WTC11 (cell line): ENCODE data around the gene ZNRF2. TPM values are rescaled to one million over a fixed set of nuclear protein-coding genes. Genes with fewer than 3 reads are reported as not detected.

Experiments
- ATAC-seq: fragments of 200-7000 bp; cut with Tn5 transposase; 2 replicates; pipeline ENCODE4 v1.10.0; 2021; ENCODE audit warnings: mild to moderate bottlenecking, moderate library complexity
- CTCF ChIA-PET: fragments of 300-600 bp; sonication (Branson Sonifier 250); formaldehyde crosslinking; loops from one replicate; lab custom pipeline; 2021; ENCODE audit warnings: antibody characterized with exemption; lab: Charles Lee
- POLR2A ChIA-PET: fragments of 350-600 bp; sonication (Branson Sonifier 250); formaldehyde crosslinking; loops from one replicate; lab custom pipeline; 2021; ENCODE audit warnings: antibody characterized with exemption; lab: Charles Lee
- DNase-seq: peaks from one replicate; pipeline ENCODE4 v3.0.0; 2021; ENCODE audit warnings: low spot score
- H3K27ac Mint-ChIP-seq: 2 replicates; pipeline ENCODE4 v1.8.0; 2021; ENCODE audit warnings: mixed read lengths
- H3K27me3 Mint-ChIP-seq: 2 replicates; pipeline ENCODE4 v1.8.0; 2021; ENCODE audit warnings: low read depth, mild to moderate bottlenecking, moderate library complexity, mixed read lengths
- H3K36me3 Mint-ChIP-seq: 2 replicates; pipeline ENCODE4 v1.8.0; 2021; ENCODE audit warnings: mixed read lengths
- H3K4me1 Mint-ChIP-seq: 2 replicates; pipeline ENCODE4 v1.8.0; 2022; ENCODE audit warnings: mixed read lengths
- H3K4me3 Mint-ChIP-seq: 2 replicates; pipeline ENCODE4 v1.8.0; 2021; ENCODE audit warnings: mild to moderate bottlenecking, moderate library complexity, mixed read lengths
- H3K9me3 Mint-ChIP-seq: 2 replicates; pipeline ENCODE4 v1.8.0; 2021; ENCODE audit warnings: mixed read lengths
- CREB1 ChIP-seq: sonication (generic); formaldehyde crosslinking; IDR thresholded peaks from 2 replicates; pipeline ENCODE4 v1.8.0; 2023; ENCODE audit warnings: mild to moderate bottlenecking, missing genetic modification reagents
- CREM ChIP-seq: sonication (generic); formaldehyde crosslinking; IDR thresholded peaks from 2 replicates; pipeline ENCODE4 v1.8.1; 2022; ENCODE audit warnings: mild to moderate bottlenecking, missing genetic modification reagents, moderate library complexity
- E2F1 ChIP-seq: sonication (generic); formaldehyde crosslinking; IDR thresholded peaks from 2 replicates; pipeline ENCODE4 v1.8.0; 2022; ENCODE audit warnings: mild to moderate bottlenecking, missing genetic modification reagents
- ELF4 ChIP-seq: sonication (generic); formaldehyde crosslinking; IDR thresholded peaks from 2 replicates; pipeline ENCODE4 v1.8.1; 2022; ENCODE audit warnings: low read depth, mild to moderate bottlenecking, moderate library complexity, missing genetic modification reagents
- EMX1 ChIP-seq: fragments of 250-450 bp; sonication (Bioruptor Pico); IDR thresholded peaks from 2 replicates; pipeline ENCODE4 v1.8.0; 2021; ENCODE audit warnings: mild to moderate bottlenecking
- ETV6 ChIP-seq: sonication (generic); formaldehyde crosslinking; IDR thresholded peaks from 2 replicates; pipeline ENCODE4 v1.8.1; 2022; ENCODE audit warnings: mild to moderate bottlenecking, missing genetic modification reagents
- RORB ChIP-seq: fragments of 250-450 bp; sonication (Bioruptor Pico); IDR thresholded peaks from 2 replicates; pipeline ENCODE4 v1.9.0; 2021; ENCODE audit warnings: mild to moderate bottlenecking
- SP1 ChIP-seq: sonication (generic); formaldehyde crosslinking; conservative IDR thresholded peaks from 2 replicates; pipeline ENCODE4 v1.8.1; 2022; ENCODE audit warnings: missing genetic modification reagents
- ZBTB21 ChIP-seq: sonication (generic); formaldehyde crosslinking; IDR thresholded peaks from 2 replicates; pipeline ENCODE4 v1.8.1; 2023; ENCODE audit warnings: mild to moderate bottlenecking, missing genetic modification reagents, borderline replicate concordance
- ZMAT4 ChIP-seq: fragments of 250-450 bp; sonication (Bioruptor Pico); IDR thresholded peaks from 2 replicates; pipeline ENCODE4 v1.9.0; 2021; ENCODE audit warnings: mild to moderate bottlenecking
- ZNF416 ChIP-seq: fragments of 250-450 bp; sonication (Bioruptor Pico); IDR thresholded peaks from 2 replicates; pipeline ENCODE4 v1.9.0; 2021; ENCODE audit warnings: mild to moderate bottlenecking, inconsistent platforms
- ZNF532 ChIP-seq: fragments of 250-450 bp; sonication (Bioruptor Pico); IDR thresholded peaks from 2 replicates; pipeline ENCODE4 v1.9.0; 2021; ENCODE audit warnings: mild to moderate bottlenecking, borderline replicate concordance
- total RNA-seq: library from RNA; stranded (reverse); gene quantifications from 3 replicates; pipeline ENCODE4 v1.2.3, GENCODE V29; 2021
- TF ChIP-seq, protein P1 (sequence below): sonication (generic); formaldehyde crosslinking; IDR thresholded peaks from 2 replicates; pipeline ENCODE4 v1.8.0; 2022; ENCODE audit warnings: mild to moderate bottlenecking, missing genetic modification reagents
- TF ChIP-seq, protein P2 (sequence below): sonication (generic); formaldehyde crosslinking; IDR thresholded peaks from 2 replicates; pipeline ENCODE4 v1.8.1; 2023; ENCODE audit warnings: mild to moderate bottlenecking, missing genetic modification reagents, moderate library complexity
- TF ChIP-seq, protein P3 (sequence below): fragments of 250-450 bp; sonication (Bioruptor Pico); IDR thresholded peaks from 2 replicates; pipeline ENCODE4 v1.9.0; 2021; ENCODE audit warnings: moderate library complexity, mild to moderate bottlenecking, inconsistent platforms, borderline replicate concordance

The ZNRF2 gene
- total RNA-seq, 1 experiment from 2014 or later, result 18.2 TPM

DNA sequence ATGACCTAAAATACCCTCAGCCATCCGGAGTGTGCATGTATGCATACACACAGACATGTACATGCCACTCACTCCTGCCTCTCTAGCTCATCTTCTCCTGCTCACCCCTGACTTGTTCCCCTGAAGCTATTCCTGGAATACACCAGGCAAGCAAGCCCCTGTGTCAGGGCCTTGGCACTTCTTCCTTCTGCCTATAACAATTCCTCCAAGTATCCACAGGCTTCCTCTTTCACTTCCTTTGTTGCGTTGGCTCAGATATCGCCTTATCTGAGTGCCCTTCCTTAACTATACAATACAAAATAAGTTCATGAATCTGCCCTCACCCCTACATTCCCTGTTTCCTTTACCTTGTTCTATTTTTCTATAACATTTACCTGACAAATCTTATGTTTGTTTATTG is 105.4 kb downstream of the ZNRF2 start:
- Mint-ChIP-seq H3K4me3 (no peak overlapping the region), H3K27ac (no peak overlapping the region), H3K36me3 (no peaks in the 10 kb centered on the region), H3K9me3 (no peaks in the 10 kb centered on the region), H3K27me3 (no peaks in the 10 kb centered on the region), H3K4me1 (peaks cover 19% of the 10 kb centered on the region)
- CTCF ChIA-PET, result no interaction called here
- DNase-seq (no peak), ATAC-seq (no peak)
- no peak for TF ChIP-seq EMX1
- POLR2A ChIA-PET, result no interaction called here

GRCh38 chr7:30390736-30391636 is 106.6 kb downstream of the ZNRF2 start:
- DNase-seq (no peak), ATAC-seq (peak; percentile 48)
- 0 out of 2 replicates have a peak overlapping the region, but pooled peaks have one; percentile 14 for H3K27ac Mint-ChIP-seq
- no peaks in the 10 kb centered on the region for H3K36me3 Mint-ChIP-seq
- no peaks in the 10 kb centered on the region for H3K9me3 Mint-ChIP-seq
- POLR2A ChIA-PET, result no interaction called here
- H3K4me3 Mint-ChIP-seq, result no peak overlapping the region
- H3K4me1 Mint-ChIP-seq, result peaks cover 30% of the 10 kb centered on the region
- H3K27me3 Mint-ChIP-seq, result no peaks in the 10 kb centered on the region
- TF ChIP-seq, protein P1, sequence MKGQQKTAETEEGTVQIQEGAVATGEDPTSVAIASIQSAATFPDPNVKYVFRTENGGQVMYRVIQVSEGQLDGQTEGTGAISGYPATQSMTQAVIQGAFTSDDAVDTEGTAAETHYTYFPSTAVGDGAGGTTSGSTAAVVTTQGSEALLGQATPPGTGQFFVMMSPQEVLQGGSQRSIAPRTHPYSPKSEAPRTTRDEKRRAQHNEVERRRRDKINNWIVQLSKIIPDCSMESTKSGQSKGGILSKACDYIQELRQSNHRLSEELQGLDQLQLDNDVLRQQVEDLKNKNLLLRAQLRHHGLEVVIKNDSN, result no peak
- TF ChIP-seq ETV6 (CRISPR knock-in tag) (no peak), RORB (CRISPR knock-in tag) (no peak), CREM (CRISPR knock-in tag) (no peak), E2F1 (CRISPR knock-in tag) (no peak), ZMAT4 (CRISPR knock-in tag) (no peak), ZNF532 (CRISPR knock-in tag) (no peak), SP1 (no peak), ELF4 (CRISPR knock-in tag) (no peak), ZBTB21 (CRISPR knock-in tag) (no peak)
- TF ChIP-seq, all 79 proteins: peak for 0
- CTCF ChIA-PET, result interaction anchor here (0.8 to 1.5 kb wide), 6 partner anchors 26 to 226 kb away, joined by 3 to 5 read pairs (median 4); no protein-coding TSS in a partner anchor

- TF ChIP-seq CREB1 (no peak), ZNF416 (CRISPR knock-in tag) (no peak)
- TF ChIP-seq, protein P2, sequence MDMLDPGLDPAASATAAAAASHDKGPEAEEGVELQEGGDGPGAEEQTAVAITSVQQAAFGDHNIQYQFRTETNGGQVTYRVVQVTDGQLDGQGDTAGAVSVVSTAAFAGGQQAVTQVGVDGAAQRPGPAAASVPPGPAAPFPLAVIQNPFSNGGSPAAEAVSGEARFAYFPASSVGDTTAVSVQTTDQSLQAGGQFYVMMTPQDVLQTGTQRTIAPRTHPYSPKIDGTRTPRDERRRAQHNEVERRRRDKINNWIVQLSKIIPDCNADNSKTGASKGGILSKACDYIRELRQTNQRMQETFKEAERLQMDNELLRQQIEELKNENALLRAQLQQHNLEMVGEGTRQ (CRISPR knock-in tag), result no peak
- TF ChIP-seq, protein P3, sequence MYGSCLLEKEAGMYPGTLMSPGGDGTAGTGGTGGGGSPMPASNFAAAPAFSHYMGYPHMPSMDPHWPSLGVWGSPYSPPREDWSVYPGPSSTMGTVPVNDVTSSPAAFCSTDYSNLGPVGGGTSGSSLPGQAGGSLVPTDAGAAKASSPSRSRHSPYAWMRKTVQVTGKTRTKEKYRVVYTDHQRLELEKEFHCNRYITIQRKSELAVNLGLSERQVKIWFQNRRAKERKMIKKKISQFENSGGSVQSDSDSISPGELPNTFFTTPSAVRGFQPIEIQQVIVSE (CRISPR knock-in tag), result no peak
- DNase-seq (no peak), ATAC-seq (no peak)
- no peak overlapping the region for H3K4me3 Mint-ChIP-seq
- H3K27me3 Mint-ChIP-seq, result no peaks in the 10 kb centered on the region
- H3K9me3 Mint-ChIP-seq, result no peaks in the 10 kb centered on the region
- H3K36me3 Mint-ChIP-seq, result no peaks in the 10 kb centered on the region
- ChIA-PET POLR2A (no interaction called here), CTCF (interaction anchor here (1.1 to 1.5 kb wide), 4 partner anchors 78 to 227 kb away, joined by 3 to 5 read pairs (median 4); no protein-coding TSS in a partner anchor)
- H3K4me1 Mint-ChIP-seq, result peaks cover 30% of the 10 kb centered on the region
- H3K27ac Mint-ChIP-seq, result no peak overlapping the region
These were observed 107.4 kb downstream of the ZNRF2 start for GRCh38 chr7:30391806-30392205.
